DOHH2 (cell line): Measurements from ENCODE around the gene SCNM1.

Source experiments
- H3F3A ChIP-seq: fragments of 200-600 bp; sonication (generic), shearing (Covaris generic); 2 replicates; pipeline ENCODE4 v1.6.0; 2016; ENCODE audit warnings: antibody characterized with exemption, mild to moderate bottlenecking; ENCODE audit not compliant: control insufficient read depth, insufficient read depth
- H3K27ac ChIP-seq: fragments of 200-600 bp; sonication (generic); 2 replicates; pipeline ENCODE4 v1.5.1; 2014; ENCODE audit warnings: low read depth, mild to moderate bottlenecking, low read length, moderate library complexity
- H3K27me3 ChIP-seq: fragments of 200-600 bp; sonication (generic); 2 replicates; pipeline ENCODE4 v1.6.1; 2014; ENCODE audit warnings: mild to moderate bottlenecking, low read length, mixed read lengths; ENCODE audit not compliant: control insufficient read depth
- H3K36me3 ChIP-seq: fragments of 200-600 bp; sonication (generic); 2 replicates; pipeline ENCODE4 v1.6.1; 2014; ENCODE audit warnings: mild to moderate bottlenecking, low read length, moderate library complexity, mixed read lengths; ENCODE audit not compliant: control insufficient read depth
- H3K4me1 ChIP-seq: fragments of 200-600 bp; sonication (generic); 2 replicates; pipeline ENCODE4 v1.6.1; 2014; ENCODE audit warnings: mild to moderate bottlenecking, low read length, mixed read lengths; ENCODE audit not compliant: control insufficient read depth
- H3K4me2 ChIP-seq: fragments of 200-600 bp; sonication (generic); 2 replicates; pipeline ENCODE4 v1.6.0; 2014; ENCODE audit warnings: mild to moderate bottlenecking, low read length, moderate library complexity
- H3K4me3 ChIP-seq: fragments of 200-600 bp; sonication (generic); 2 replicates; pipeline ENCODE4 v1.5.1; 2014; ENCODE audit warnings: mild to moderate bottlenecking, low read length, mixed read lengths
- H3K79me2 ChIP-seq: fragments of 200-600 bp; sonication (generic); 2 replicates; pipeline ENCODE4 v1.6.1; 2014; ENCODE audit warnings: mild to moderate bottlenecking, low read length, mixed read lengths; ENCODE audit not compliant: control insufficient read depth
- H3K9me2 ChIP-seq: fragments of 200-600 bp; sonication (generic); replicated peaks from 2 replicates; pipeline ENCODE4 v1.6.1; 2014; ENCODE audit warnings: mild to moderate bottlenecking, low read length, mixed read lengths; ENCODE audit not compliant: control insufficient read depth
- H3K9me3 ChIP-seq: fragments of 200-600 bp; sonication (generic); 2 replicates; pipeline ENCODE4 v1.6.1; 2014; ENCODE audit warnings: antibody characterized with exemption, low read length, mixed read lengths; ENCODE audit not compliant: control insufficient read depth, insufficient read depth
- H4K20me1 ChIP-seq: fragments of 200-600 bp; sonication (generic); 2 replicates; pipeline ENCODE4 v1.6.0; 2014; ENCODE audit warnings: low read depth, mild to moderate bottlenecking, antibody characterized with exemption, low read length, moderate library complexity; ENCODE audit not compliant: control insufficient read depth, insufficient read depth
- CTCF ChIP-seq: fragments of 200-600 bp; sonication (generic); IDR thresholded peaks from one replicate; pipeline ENCODE4 v1.5.1; 2014; ENCODE audit warnings: antibody characterized with exemption, mild to moderate bottlenecking, low read depth, low read length; ENCODE audit not compliant: poor library complexity, severe bottlenecking
- EZH2phosphoT487 ChIP-seq: fragments of 200-600 bp; sonication (generic); IDR thresholded peaks from 2 replicates; pipeline ENCODE4 v1.6.1; 2017; ENCODE audit warnings: borderline replicate concordance, mild to moderate bottlenecking, antibody characterized with exemption, low read length, moderate library complexity, mixed read lengths

The SCNM1 gene

GRCh38 chr1:151166505-151166956 is 587 bp downstream of the SCNM1 start:
- Histone ChIP-seq H3K4me3 (peak overlapping the region; percentile 91), H3K79me2 (peaks cover 31% of the 10 kb centered on the region), H3K9me3 (no peaks in the 10 kb centered on the region), H3K9me2 (no peaks in the 10 kb centered on the region), H3K27me3 (no peaks in the 10 kb centered on the region), H4K20me1 (no peaks in the 10 kb centered on the region), H3K36me3 (peaks cover 49% of the 10 kb centered on the region), H3K27ac (peak overlapping the region; percentile 45; the same call in 1 of the 2 replicates), H3K4me2 (peak overlapping the region; percentile 84), H3F3A (peaks cover 10% of the 10 kb centered on the region; the same call in 1 of the 2 replicates), H3K4me1 (peaks cover 23% of the 10 kb centered on the region)
- TF ChIP-seq EZH2phosphoT487, result no peak
- no peak for TF ChIP-seq CTCF

GRCh38 chr1:151167116-151167515 is 1.2 kb downstream of the SCNM1 start:
- H3K9me2 ChIP-seq, result no peaks in the 10 kb centered on the region
- peak overlapping the region; percentile 91 for H3K4me3 ChIP-seq
- H3K36me3 ChIP-seq, result peaks cover 50% of the 10 kb centered on the region
- no peak overlapping the region for H3K27ac ChIP-seq
- H3K27me3 ChIP-seq, result no peaks in the 10 kb centered on the region
- H4K20me1 ChIP-seq, result no peaks in the 10 kb centered on the region
- TF ChIP-seq CTCF (no peak), EZH2phosphoT487 (no peak)
- 0 out of 2 replicates have a peak, but pooled peaks cover 6% of the 10 kb centered on the region for H3F3A ChIP-seq
- H3K4me2 ChIP-seq, result peak overlapping the region; percentile 84
- no peaks in the 10 kb centered on the region for H3K9me3 ChIP-seq
- peaks cover 23% of the 10 kb centered on the region for H3K4me1 ChIP-seq
- H3K79me2 ChIP-seq, result peaks cover 31% of the 10 kb centered on the region

- peaks cover 13% of the 10 kb centered on the region for H3K79me2 ChIP-seq
- H3K27ac ChIP-seq, result no peak overlapping the region
- no peaks in the 10 kb centered on the region for H3K27me3 ChIP-seq
- peaks cover 8% of the 10 kb centered on the region for H3K4me1 ChIP-seq
- H3F3A ChIP-seq, result peaks cover 3% of the 10 kb centered on the region; the same call in 1 of the 2 replicates
- TF ChIP-seq CTCF (no peak), EZH2phosphoT487 (no peak)
- H3K4me2 ChIP-seq, result no peak overlapping the region
- no peak overlapping the region for H3K4me3 ChIP-seq
- no peaks in the 10 kb centered on the region for H3K9me2 ChIP-seq
- H3K36me3 ChIP-seq, result peaks cover 65% of the 10 kb centered on the region
- no peaks in the 10 kb centered on the region for H4K20me1 ChIP-seq
- H3K9me3 ChIP-seq, result no peaks in the 10 kb centered on the region
Observed at GRCh38 chr1:151171190-151171589, 5.2 kb downstream of the SCNM1 start.
